IMR-90 (cell line): Measurements from ENCODE around the gene SPRR3. TPM values are rescaled to one million over a fixed set of nuclear protein-coding genes. Genes with fewer than 3 reads are reported as not detected.

Source experiments
- ATAC-seq: fragments of 200-7000 bp; cut with Tn5 transposase; 2 replicates; pipeline ENCODE4 v1.9.1; 2020; ENCODE audit warnings: low read depth, mild to moderate bottlenecking, moderate library complexity
- BruUV-seq: library from RNA; stranded (reverse); fragments of 400-500 nt; replicated peaks from 2 replicates; lab custom pipeline; 2021; lab: Mats Ljungman, UMichigan
- CTCF ChIA-PET: fragments of 300-600 bp; formaldehyde crosslinking; extraction: SDS; loops from one replicate; lab custom pipeline; 2021; ENCODE audit warnings: antibody characterized with exemption; lab: Yijun Ruan, JAX
- POLR2A ChIA-PET: fragments of 300-600 bp; sonication (Branson Sonifier 250); formaldehyde crosslinking; loops from one replicate; lab custom pipeline; 2022; ENCODE audit warnings: antibody characterized with exemption; ENCODE audit not compliant: unreplicated experiment; lab: Charles Lee
- DNase-seq: peaks from one replicate; pipeline ENCODE4 v3.0.0; 2013
- H2AFZ ChIP-seq: replicated peaks from 2 replicates; pipeline ENCODE3; 2013; ENCODE audit warnings: low read length, mild to moderate bottlenecking; ENCODE audit not compliant: poor library complexity
- H2AK5ac ChIP-seq: 2 replicates; pipeline ENCODE4 v1.6.1; 2013; ENCODE audit warnings: low read depth, low read length, inconsistent platforms
- H2AK9ac ChIP-seq: replicated peaks from 2 replicates; pipeline ENCODE3; 2013; ENCODE audit warnings: mild to moderate bottlenecking, low read depth, low read length, moderate library complexity; ENCODE audit not compliant: poor library complexity
- H2BK120ac ChIP-seq: 2 replicates; pipeline ENCODE4 v1.6.1; 2013; ENCODE audit warnings: low read depth, low read length, inconsistent platforms
- H2BK15ac ChIP-seq: 3 replicates; pipeline ENCODE4 v1.6.1; 2013; ENCODE audit warnings: low read depth, low read length, inconsistent platforms
- H2BK20ac ChIP-seq: 2 replicates; pipeline ENCODE4 v1.6.1; 2013; ENCODE audit warnings: low read depth, mild to moderate bottlenecking, inconsistent platforms, low read length, moderate library complexity
- H2BK5ac ChIP-seq: 2 replicates; pipeline ENCODE4 v1.6.1; 2013; ENCODE audit warnings: mild to moderate bottlenecking, low read depth, low read length, inconsistent platforms; ENCODE audit not compliant: poor library complexity, severe bottlenecking
- H3K14ac ChIP-seq: replicated peaks from 2 replicates; pipeline ENCODE4 v1.6.1; 2013; ENCODE audit warnings: low read depth, low read length, inconsistent platforms
- H3K18ac ChIP-seq: 2 replicates; pipeline ENCODE4 v1.6.1; 2013; ENCODE audit warnings: low read depth, low read length, control low read depth
- H3K23ac ChIP-seq: 2 replicates; pipeline ENCODE4 v1.6.1; 2013; ENCODE audit warnings: low read depth, low read length, inconsistent platforms
- H3K27ac ChIP-seq: 2 replicates; pipeline ENCODE4 v1.5.1; 2013; ENCODE audit warnings: mild to moderate bottlenecking, control low read depth, low read length; ENCODE audit not compliant: insufficient read depth
- H3K27me3 ChIP-seq: 2 replicates; pipeline ENCODE4 v1.6.1; 2013; ENCODE audit warnings: low read length; ENCODE audit not compliant: control insufficient read depth, insufficient read depth
- H3K36me3 ChIP-seq: 2 replicates; pipeline ENCODE4 v1.6.1; 2013; ENCODE audit warnings: low read length, mixed read lengths; ENCODE audit not compliant: control insufficient read depth, insufficient read depth
- H3K4ac ChIP-seq: 2 replicates; pipeline ENCODE4 v1.6.1; 2013; ENCODE audit warnings: low read depth, low read length, inconsistent platforms
- H3K4me1 ChIP-seq: 2 replicates; pipeline ENCODE4 v1.6.1; 2013; ENCODE audit warnings: low read length, mixed read lengths; ENCODE audit not compliant: control insufficient read depth, insufficient read depth
- H3K4me2 ChIP-seq: 2 replicates; pipeline ENCODE4 v1.6.1; 2013; ENCODE audit warnings: low read depth, mild to moderate bottlenecking, control low read depth, low read length, moderate library complexity
- H3K4me3 ChIP-seq: 2 replicates; pipeline ENCODE4 v1.5.1; 2013; ENCODE audit warnings: low read depth, mild to moderate bottlenecking, control low read depth, low read length, moderate library complexity; ENCODE audit not compliant: insufficient read depth
- H3K56ac ChIP-seq: 2 replicates; pipeline ENCODE4 v1.6.1; 2013; ENCODE audit warnings: low read length, inconsistent platforms; ENCODE audit not compliant: insufficient read depth; ENCODE audit errors: extremely low read depth
- H3K79me1 ChIP-seq, 2 experiments: 2 replicates each; pipeline ENCODE4 v1.6.1; 2013; ENCODE audit warnings: low read length in 2 of 2, inconsistent platforms in 1 of 2, low read depth in 1 of 2
- H3K9ac ChIP-seq: 2 replicates; pipeline ENCODE4 v1.6.1; 2013; ENCODE audit warnings: low read depth, low read length, control low read depth
- H3K9me1 ChIP-seq: 2 replicates; pipeline ENCODE4 v1.6.1; 2013; ENCODE audit warnings: low read length, inconsistent platforms; ENCODE audit not compliant: insufficient read depth
- H3K9me3 ChIP-seq: 2 replicates; pipeline ENCODE4 v1.6.1; 2013; ENCODE audit warnings: low read length; ENCODE audit not compliant: control insufficient read depth, insufficient read depth
- H4K20me1 ChIP-seq: 2 replicates; pipeline ENCODE4 v1.6.1; 2013; ENCODE audit warnings: low read length, inconsistent platforms; ENCODE audit not compliant: insufficient read depth
- H4K5ac ChIP-seq: 2 replicates; pipeline ENCODE4 v1.6.1; 2013; ENCODE audit warnings: mild to moderate bottlenecking, low read depth, low read length, control low read depth
- H4K8ac ChIP-seq, 2 experiments: 2 replicates each; pipeline ENCODE4 v1.6.1; 2013; ENCODE audit warnings: low read depth in 2 of 2, low read length in 2 of 2, control low read depth in 1 of 2, inconsistent platforms in 1 of 2
- H4K91ac ChIP-seq: 2 replicates; pipeline ENCODE4 v1.6.1; 2013; ENCODE audit warnings: low read depth, low read length, inconsistent platforms; ENCODE audit not compliant: insufficient read depth
- CEBPB ChIP-seq: IDR thresholded peaks from 2 replicates; pipeline ENCODE4 v1.6.1; 2012; ENCODE audit warnings: low read depth, low read length, improper control_type of control experiment
- CHD1 ChIP-seq: IDR thresholded peaks from 2 replicates; pipeline ENCODE4 v1.6.1; 2012; ENCODE audit warnings: low read depth, low read length, improper control_type of control experiment
- MAFK ChIP-seq: IDR thresholded peaks from 2 replicates; pipeline ENCODE4 v1.6.1; 2012; ENCODE audit warnings: low read depth, low read length, improper control_type of control experiment
- RAD21 ChIP-seq: IDR thresholded peaks from 2 replicates; pipeline ENCODE4 v1.6.1; 2012; ENCODE audit warnings: low read length, improper control_type of control experiment
- RFX5 ChIP-seq: IDR thresholded peaks from 2 replicates; pipeline ENCODE4 v1.8.0; 2012; ENCODE audit warnings: low read depth, mild to moderate bottlenecking, low read length, moderate library complexity
- WGBS, 2 experiments: methylation state at CpG; one replicate each; pipeline versions ENCODE4 v1.1.5 to v1.1.7; 2013; ENCODE audit warnings: missing lambda C conversion rate in 2 of 2; ENCODE audit not compliant: insufficient read length in 1 of 2; ENCODE audit errors: extremely low coverage in 2 of 2; 5-methylcytosine and 5-hydroxymethylcytosine counted together
- dilution Hi-C: fragments of 300-500 bp; cut with HindIII; formaldehyde crosslinking; loops from one replicate; pipeline ENCODE4 v1.14.3; 2018; ENCODE audit warnings: low sequenced_read_pairs; ENCODE audit not compliant: unreplicated experiment
- in situ Hi-C: fragments of 300-500 bp; cut with MboI; formaldehyde crosslinking; loops from 3 replicates; pipeline ENCODE4 v1.14.3; 2019; ENCODE audit warnings: low sequenced_read_pairs, inconsistent platforms, mixed read lengths
- intact Hi-C: fragments of 100-400 bp; cut with micrococcal nuclease; formaldehyde crosslinking; loops from 2 replicates; pipeline ENCODE4 v1.10.0; 2022
- polyA plus RNA-seq, 3 experiments: library from polyadenylated mRNA; depleted of rRNA; stranded (reverse); fragments of >200 nt; gene quantifications; 2 replicates each; pipeline ENCODE4 v1.2.3, GENCODE V29; 2012; ENCODE audit warnings: low replicate concordance in 1 of 3
- total RNA-seq: library from RNA; depleted of rRNA; stranded (reverse); fragments of >200 nt; gene quantifications from 2 replicates; pipeline ENCODE4 v1.2.3, GENCODE V29; 2012

The SPRR3 gene
- total and polyA plus RNA-seq, 2 of the 4 experiments (the other 2 are of a cell fraction): not detected

- H2BK120ac ChIP-seq: no peak overlapping the region
- ChIA-PET POLR2A (no interaction called here), CTCF (no interaction called here)
- no peaks in the 10 kb centered on the region for H3K9me3 ChIP-seq
- DNase-seq: no peak
- no peak overlapping the region for H2BK20ac ChIP-seq
- H3K27ac ChIP-seq: no peak overlapping the region
- no peaks in the 10 kb centered on the region for H3K9me1 ChIP-seq
- BruUV-seq: no TSS peak
- H2BK5ac ChIP-seq: no peak overlapping the region
- ATAC-seq: no peak
- no peak overlapping the region for H3K23ac ChIP-seq
- no peak overlapping the region for H2AK9ac ChIP-seq
- no peaks in the 10 kb centered on the region for H4K20me1 ChIP-seq
- H4K5ac ChIP-seq: no peak overlapping the region
- no peaks in the 10 kb centered on the region for H3K79me1 ChIP-seq
- H2AK5ac ChIP-seq: no peak overlapping the region
- no peak overlapping the region for H3K14ac ChIP-seq
- no peaks in the 10 kb centered on the region for H3K4me1 ChIP-seq
- H3K56ac ChIP-seq: no peak overlapping the region
- in situ Hi-C loops: no loop called here
- no peak overlapping the region for H2BK15ac ChIP-seq
- dilution Hi-C loops: no loop called here
- intact Hi-C loops: no loop called here
- no peak overlapping the region for H3K4me2 ChIP-seq
- H3K18ac ChIP-seq: no peak overlapping the region
- no peak overlapping the region for H4K91ac ChIP-seq
- no peaks in the 10 kb centered on the region for H3K36me3 ChIP-seq
- no peak overlapping the region for H3K4me3 ChIP-seq
- no peaks in the 10 kb centered on the region for H3K27me3 ChIP-seq
- WGBS, 2 experiments: 74% methylated on average over 3 of the region's 7 CpGs; no CpG with 5 or more reads in 1 of the 2 experiments
- TF ChIP-seq RAD21 (no peak), CEBPB (no peak), MAFK (no peak), CHD1 (no peak), RFX5 (no peak)
- H3K9ac ChIP-seq: no peak overlapping the region
- H3K4ac ChIP-seq: no peak overlapping the region
- no peak overlapping the region for H4K8ac ChIP-seq
- H2AFZ ChIP-seq: no peak overlapping the region
Measured at GRCh38 chr1:153023109-153023508, 21.6 kb downstream of the SPRR3 start.
